Iris pigment epithelial cell (primary cell): ENCODE measurements around the gene USP47.
A peak's percentile ranks its signal among the peaks of the same experiment; 100 is the strongest.

Experiments used
- DNase-seq: peaks from one replicate; pipeline ENCODE4 v3.0.0-alpha.2; 2011; ENCODE audit warnings: low read depth

Gene USP47

GRCh38 chr11:12003815-12004214 lies 162.0 kb downstream of the USP47 start:
- DNase-seq: no peak

GRCh38 chr11:12005061-12005460 lies 163.3 kb downstream of the USP47 start:
- DNase-seq: no peak

GRCh38 chr11:12005476-12005875 lies 163.7 kb downstream of the USP47 start:
- DNase-seq: peak; percentile 86

GRCh38 chr11:12006552-12007229 lies 164.9 kb downstream of the USP47 start:
- no peak for DNase-seq

GRCh38 chr11:12007230-12007593 lies 165.4 kb downstream of the USP47 start:
- DNase-seq: no peak

GRCh38 chr11:12007769-12008737 lies 166.3 kb downstream of the USP47 start, which contains the start of gene DKK3:
DKK3 (minus strand) TSS chr11:12008626; CDS start chr11:12008582, 44 bp downstream.
- no peak for DNase-seq
